Measurements from ENCODE around the gene C1GALT1. TPM values are rescaled to one million over a fixed set of nuclear protein-coding genes. Genes with fewer than 3 reads are reported as not detected.

Gene C1GALT1
- total and polyA plus RNA-seq, 2 experiments from 2014 or later = 58.2 to 203 TPM

DNA sequence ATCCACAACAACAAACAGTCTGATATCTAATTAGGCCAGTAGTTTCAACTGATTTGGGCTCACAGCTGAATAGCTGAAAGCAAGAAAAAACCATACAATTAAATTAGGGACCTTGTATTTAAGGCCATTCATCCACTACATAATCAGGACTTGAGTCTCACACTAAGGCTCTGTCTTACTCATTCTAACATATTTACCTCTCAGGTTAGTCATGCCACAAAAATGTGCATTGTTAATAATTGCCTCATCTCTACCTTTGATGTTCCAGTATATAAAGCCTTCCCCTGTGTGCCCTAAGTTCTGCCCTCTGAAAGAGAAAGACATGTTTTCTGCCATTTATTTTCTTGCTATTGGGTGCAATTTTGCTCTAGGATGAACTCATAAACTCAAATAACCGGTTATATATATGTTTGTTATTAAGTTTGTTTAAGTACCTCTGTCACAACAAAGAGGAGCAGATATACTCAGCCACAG lies 5.3 kb upstream of the C1GALT1 start (continued):
- TF ChIP-seq, protein P1, sequence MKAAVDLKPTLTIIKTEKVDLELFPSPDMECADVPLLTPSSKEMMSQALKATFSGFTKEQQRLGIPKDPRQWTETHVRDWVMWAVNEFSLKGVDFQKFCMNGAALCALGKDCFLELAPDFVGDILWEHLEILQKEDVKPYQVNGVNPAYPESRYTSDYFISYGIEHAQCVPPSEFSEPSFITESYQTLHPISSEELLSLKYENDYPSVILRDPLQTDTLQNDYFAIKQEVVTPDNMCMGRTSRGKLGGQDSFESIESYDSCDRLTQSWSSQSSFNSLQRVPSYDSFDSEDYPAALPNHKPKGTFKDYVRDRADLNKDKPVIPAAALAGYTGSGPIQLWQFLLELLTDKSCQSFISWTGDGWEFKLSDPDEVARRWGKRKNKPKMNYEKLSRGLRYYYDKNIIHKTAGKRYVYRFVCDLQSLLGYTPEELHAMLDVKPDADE (IDR thresholded peaks at IDR 0.05) = no peak
- TF ChIP-seq ZNF331 (CRISPR knock-in tag; IDR thresholded peaks at IDR 0.05; ENCODE audit: low read depth) = no peak
- TF ChIP-seq JUNB (IDR thresholded peaks at IDR 0.05; ENCODE audit: unreplicated experiment) = no peak

- TF ChIP-seq, protein P2, sequence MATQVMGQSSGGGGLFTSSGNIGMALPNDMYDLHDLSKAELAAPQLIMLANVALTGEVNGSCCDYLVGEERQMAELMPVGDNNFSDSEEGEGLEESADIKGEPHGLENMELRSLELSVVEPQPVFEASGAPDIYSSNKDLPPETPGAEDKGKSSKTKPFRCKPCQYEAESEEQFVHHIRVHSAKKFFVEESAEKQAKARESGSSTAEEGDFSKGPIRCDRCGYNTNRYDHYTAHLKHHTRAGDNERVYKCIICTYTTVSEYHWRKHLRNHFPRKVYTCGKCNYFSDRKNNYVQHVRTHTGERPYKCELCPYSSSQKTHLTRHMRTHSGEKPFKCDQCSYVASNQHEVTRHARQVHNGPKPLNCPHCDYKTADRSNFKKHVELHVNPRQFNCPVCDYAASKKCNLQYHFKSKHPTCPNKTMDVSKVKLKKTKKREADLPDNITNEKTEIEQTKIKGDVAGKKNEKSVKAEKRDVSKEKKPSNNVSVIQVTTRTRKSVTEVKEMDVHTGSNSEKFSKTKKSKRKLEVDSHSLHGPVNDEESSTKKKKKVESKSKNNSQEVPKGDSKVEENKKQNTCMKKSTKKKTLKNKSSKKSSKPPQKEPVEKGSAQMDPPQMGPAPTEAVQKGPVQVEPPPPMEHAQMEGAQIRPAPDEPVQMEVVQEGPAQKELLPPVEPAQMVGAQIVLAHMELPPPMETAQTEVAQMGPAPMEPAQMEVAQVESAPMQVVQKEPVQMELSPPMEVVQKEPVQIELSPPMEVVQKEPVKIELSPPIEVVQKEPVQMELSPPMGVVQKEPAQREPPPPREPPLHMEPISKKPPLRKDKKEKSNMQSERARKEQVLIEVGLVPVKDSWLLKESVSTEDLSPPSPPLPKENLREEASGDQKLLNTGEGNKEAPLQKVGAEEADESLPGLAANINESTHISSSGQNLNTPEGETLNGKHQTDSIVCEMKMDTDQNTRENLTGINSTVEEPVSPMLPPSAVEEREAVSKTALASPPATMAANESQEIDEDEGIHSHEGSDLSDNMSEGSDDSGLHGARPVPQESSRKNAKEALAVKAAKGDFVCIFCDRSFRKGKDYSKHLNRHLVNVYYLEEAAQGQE (IDR thresholded peaks at IDR 0.05; ENCODE audit: unreplicated experiment) = no peak
- no peak for TF ChIP-seq JUNB (IDR thresholded peaks at IDR 0.05; ENCODE audit: unreplicated experiment)
- TF ChIP-seq, protein P1 (IDR thresholded peaks at IDR 0.05) = no peak
- no peak for TF ChIP-seq ZNF331 (CRISPR knock-in tag; IDR thresholded peaks at IDR 0.05; ENCODE audit: low read depth)
- Histone ChIP-seq H3K9me2 (ENCODE audit: insufficient read depth) (no peaks in the 10 kb centered on the region), H3K4me1 (ENCODE audit: insufficient read depth) (peaks cover 20% of the 10 kb centered on the region), H3K4me2 (no peak overlapping the region), H3K36me3 (ENCODE audit: insufficient read depth) (no peaks in the 10 kb centered on the region), H3K79me2 (replicated peaks; ENCODE audit: insufficient read depth) (peaks cover 2% of the 10 kb centered on the region; the same call in 1 of the 2 replicates), H2AFZ (no peak overlapping the region), H3K27ac (ENCODE audit: low read depth) (no peak overlapping the region), H3K4me3 (no peak overlapping the region), H3F3A (replicated peaks; ENCODE audit: low read depth) (no peaks in the 10 kb centered on the region), H4K20me1 (replicated peaks; ENCODE audit: insufficient read depth) (no peaks in the 10 kb centered on the region), H3K27me3 (ENCODE audit: insufficient read depth) (no peaks in the 10 kb centered on the region)
- peaks cover under 1% of the 10 kb centered on the region for H3K27me3 Mint-ChIP-seq (ENCODE audit: insufficient read depth, low read depth, poor library complexity)
- ATAC-seq = no peak
- H3K4me1 Mint-ChIP-seq = peaks cover 30% of the 10 kb centered on the region
- peak; percentile 27 for DNase-seq (ENCODE audit: low spot score)
- peaks cover 8% of the 10 kb centered on the region; the same call in 2 of the 3 replicates for H3K36me3 Mint-ChIP-seq (ENCODE audit: low read depth)
- no peak overlapping the region for H3K4me3 Mint-ChIP-seq
- peaks cover 8% of the 10 kb centered on the region for H3K9me3 Mint-ChIP-seq
- no peak overlapping the region for H3K27ac Mint-ChIP-seq
These were observed 4.3 kb upstream of the C1GALT1 start for GRCh38 chr7:7178081-7178480.

- H3K9me2 ChIP-seq (ENCODE audit: insufficient read depth) = no peaks in the 10 kb centered on the region
- H3K4me1 Mint-ChIP-seq = peaks cover 30% of the 10 kb centered on the region
- no peak for TF ChIP-seq CTCF (conservative IDR thresholded peaks at IDR 0.05; ENCODE audit: low read depth in 2 of 2)
- TF ChIP-seq ZNF114 (CRISPR knock-in tag; IDR thresholded peaks at IDR 0.05) = no peak
These were observed 3.4 kb upstream of the C1GALT1 start for GRCh38 chr7:7178906-7179305.

More at GRCh38 chr7:7178906-7179305, 3.4 kb upstream of the C1GALT1 start:
- no peaks in the 10 kb centered on the region for H3K36me3 ChIP-seq (ENCODE audit: insufficient read depth)
- H3K4me1 ChIP-seq (ENCODE audit: insufficient read depth) = peaks cover 20% of the 10 kb centered on the region
- H3F3A ChIP-seq (replicated peaks; ENCODE audit: low read depth) = no peaks in the 10 kb centered on the region
- H2AFZ ChIP-seq = no peak overlapping the region
- H3K27ac Mint-ChIP-seq = no peak overlapping the region
- no peak overlapping the region for H3K4me3 Mint-ChIP-seq
- no peak overlapping the region for H3K4me3 ChIP-seq
- H3K4me2 ChIP-seq = no peak overlapping the region
- no peaks in the 10 kb centered on the region for H4K20me1 ChIP-seq (replicated peaks; ENCODE audit: insufficient read depth)
- peaks cover 6% of the 10 kb centered on the region for H3K9me3 Mint-ChIP-seq
- H3K27me3 ChIP-seq (ENCODE audit: insufficient read depth) = no peaks in the 10 kb centered on the region
- H3K36me3 Mint-ChIP-seq (ENCODE audit: low read depth) = peaks cover 9% of the 10 kb centered on the region
- peaks cover 3% of the 10 kb centered on the region for H3K27me3 Mint-ChIP-seq (ENCODE audit: insufficient read depth, low read depth, poor library complexity)
- DNase-seq (ENCODE audit: low spot score) (no peak), ATAC-seq (no peak)
- H3K27ac ChIP-seq (ENCODE audit: low read depth) = no peak overlapping the region
- peaks cover 11% of the 10 kb centered on the region for H3K79me2 ChIP-seq (replicated peaks; ENCODE audit: insufficient read depth)
